NT2/D1 (cell line): Measurements from ENCODE around the gene CALCR.

Source experiments
- DNase-seq: peaks from one replicate; pipeline ENCODE4 v3.0.0-alpha.2; 2011; ENCODE audit warnings: low read depth, low spot score
- H3K27me3 ChIP-seq: 2 replicates; pipeline ENCODE4 v1.6.0; 2011; ENCODE audit warnings: mild to moderate bottlenecking; ENCODE audit not compliant: insufficient read length, insufficient read depth
- H3K36me3 ChIP-seq: 2 replicates; pipeline ENCODE4 v1.6.1; 2011; ENCODE audit warnings: mild to moderate bottlenecking, low read length, mixed read lengths; ENCODE audit not compliant: insufficient read depth, insufficient read length
- H3K4me1 ChIP-seq: 2 replicates; pipeline ENCODE4 v1.5.1; 2011; ENCODE audit not compliant: insufficient read depth, insufficient read length
- H3K4me3 ChIP-seq: 2 replicates; pipeline ENCODE4 v1.5.1; 2011; ENCODE audit warnings: low read depth; ENCODE audit not compliant: insufficient read length
- H3K9ac ChIP-seq: 2 replicates; pipeline ENCODE4 v1.6.0; 2011; ENCODE audit warnings: low read depth; ENCODE audit not compliant: insufficient read length
- H3K9me3 ChIP-seq: 2 replicates; pipeline ENCODE4 v1.5.1; 2011; ENCODE audit warnings: mild to moderate bottlenecking, low read length; ENCODE audit not compliant: insufficient read depth
- SUZ12 ChIP-seq: IDR thresholded peaks from 2 replicates; pipeline ENCODE4 v1.6.1; 2011; ENCODE audit not compliant: insufficient read length, insufficient read depth; ENCODE audit errors: extremely low read depth
- YY1 ChIP-seq: IDR thresholded peaks from 2 replicates; pipeline ENCODE4 v1.6.1; 2011; ENCODE audit not compliant: insufficient read length, insufficient read depth
- ZNF274 ChIP-seq: IDR thresholded peaks from 2 replicates; pipeline ENCODE4 v1.6.1; 2011; ENCODE audit warnings: mild to moderate bottlenecking, low read depth, low read length

The CALCR gene

DNA sequence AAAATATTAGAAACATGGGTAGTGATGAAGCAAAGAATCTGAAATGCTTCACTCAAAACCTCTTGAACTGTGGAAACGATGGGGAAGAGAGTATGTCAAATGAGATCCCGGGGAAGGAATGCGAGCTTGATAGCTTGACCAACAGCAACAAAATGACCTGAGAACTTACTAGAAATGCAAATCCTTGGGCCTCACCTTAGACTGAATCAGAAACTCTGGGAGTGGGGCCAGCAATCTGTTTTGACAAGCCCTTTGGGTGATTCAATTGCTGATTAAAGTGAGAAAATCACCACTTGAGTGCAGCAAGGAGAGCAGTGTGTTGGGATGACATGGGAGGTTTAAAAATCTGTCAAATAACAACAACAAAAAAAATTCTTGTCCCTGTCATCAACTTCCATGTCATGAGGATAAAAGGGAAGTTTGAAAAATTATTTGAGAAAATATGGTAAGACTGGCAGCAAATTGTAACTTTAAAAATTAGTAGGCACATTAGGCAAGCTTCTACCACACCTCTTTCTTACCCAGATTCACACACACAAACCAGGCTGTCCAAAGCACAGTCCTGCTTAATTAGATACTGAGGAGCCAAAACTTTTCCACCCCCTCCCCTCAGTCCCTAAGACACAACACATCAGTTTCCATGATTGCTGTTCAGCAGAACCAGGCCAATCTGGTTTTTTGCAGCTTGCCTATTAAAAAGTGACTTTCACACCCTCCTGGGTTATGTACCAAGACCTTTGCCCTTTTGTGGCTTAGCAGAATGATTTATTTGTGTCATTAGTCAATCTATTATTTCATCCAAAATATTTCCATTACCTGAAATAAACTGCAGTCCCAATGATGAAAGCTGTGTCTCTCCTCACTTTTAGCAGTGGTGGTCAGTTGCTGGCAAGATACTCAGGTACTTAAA, 15.6 kb downstream of the CALCR start:
- no peaks in the 10 kb centered on the region for H3K36me3 ChIP-seq
- no peaks in the 10 kb centered on the region for H3K4me1 ChIP-seq
- DNase-seq = no peak
- H3K27me3 ChIP-seq = no peaks in the 10 kb centered on the region
- TF ChIP-seq YY1 = no peak
- H3K9ac ChIP-seq = no peak overlapping the region
- no peak overlapping the region for H3K4me3 ChIP-seq
- no peaks in the 10 kb centered on the region for H3K9me3 ChIP-seq

DNA sequence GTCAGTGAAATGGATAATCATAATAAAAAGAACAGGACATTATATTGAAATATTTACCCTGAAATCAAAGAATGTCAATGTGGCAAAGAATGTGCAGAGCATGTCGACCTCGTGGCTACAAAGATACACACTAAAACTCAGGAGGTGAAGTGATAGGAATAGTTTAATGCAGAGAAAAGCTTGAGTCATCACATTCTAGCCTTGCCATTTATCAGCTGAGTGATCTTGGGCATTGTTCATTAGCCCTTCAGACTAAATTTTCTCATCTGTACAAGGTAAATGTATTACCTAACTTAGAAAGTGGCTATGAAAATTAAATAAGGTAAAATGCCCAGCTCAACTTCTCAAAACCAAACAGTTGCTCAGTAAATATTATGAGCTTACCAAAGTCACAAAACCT, 22.6 kb downstream of the CALCR start:
- Histone ChIP-seq H3K4me1 (no peaks in the 10 kb centered on the region), H3K9ac (no peak overlapping the region), H3K27me3 (no peaks in the 10 kb centered on the region), H3K9me3 (no peaks in the 10 kb centered on the region), H3K4me3 (no peak overlapping the region), H3K36me3 (no peaks in the 10 kb centered on the region)
- DNase-seq = no peak
- TF ChIP-seq SUZ12 = no peak
- no peak for TF ChIP-seq YY1
- TF ChIP-seq ZNF274 = no peak

DNA sequence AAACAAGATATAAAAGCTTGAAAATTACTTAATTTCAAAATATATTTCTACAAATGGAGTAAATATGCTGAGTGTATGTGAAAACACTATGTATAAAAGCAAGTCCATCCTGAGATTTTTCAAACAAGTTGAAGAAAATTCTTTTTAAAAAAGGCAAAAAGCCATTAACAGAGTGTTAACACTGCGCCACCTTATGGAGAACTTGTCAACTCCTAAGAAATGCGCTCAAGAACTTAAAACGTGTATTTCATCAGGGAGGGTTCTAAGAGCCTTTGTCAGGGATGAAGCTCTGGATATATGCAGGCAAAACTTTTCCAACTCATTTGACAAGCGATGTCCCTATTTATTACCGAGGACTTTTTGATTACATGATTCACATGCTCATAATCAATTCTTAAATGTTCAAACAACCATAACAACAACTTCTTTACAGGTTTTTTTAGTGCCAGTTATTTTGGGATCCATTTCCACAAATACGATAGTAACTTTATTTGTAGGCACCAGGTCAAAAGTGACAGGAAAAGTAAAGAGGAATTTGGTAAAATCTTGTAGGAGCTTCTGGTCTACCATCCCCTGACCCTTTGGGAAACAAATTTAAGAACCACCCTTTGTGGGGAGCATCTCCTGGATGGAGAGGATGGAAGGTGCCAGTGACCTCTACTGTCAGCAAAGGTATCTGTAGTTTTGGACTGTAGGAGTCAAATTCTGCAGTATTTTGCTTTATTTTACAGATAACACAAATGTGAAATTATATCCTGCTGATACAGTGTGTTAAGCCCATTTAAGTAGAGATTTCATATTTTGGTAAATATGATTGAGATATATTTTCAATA, 23.2 kb downstream of the CALCR start:
- Histone ChIP-seq H3K4me1 (no peaks in the 10 kb centered on the region), H3K4me3 (no peak overlapping the region), H3K9ac (no peak overlapping the region), H3K36me3 (no peaks in the 10 kb centered on the region), H3K9me3 (no peaks in the 10 kb centered on the region), H3K27me3 (no peaks in the 10 kb centered on the region)
- no peak for TF ChIP-seq YY1
- TF ChIP-seq ZNF274 = no peak
- DNase-seq = peak; percentile 39

DNA sequence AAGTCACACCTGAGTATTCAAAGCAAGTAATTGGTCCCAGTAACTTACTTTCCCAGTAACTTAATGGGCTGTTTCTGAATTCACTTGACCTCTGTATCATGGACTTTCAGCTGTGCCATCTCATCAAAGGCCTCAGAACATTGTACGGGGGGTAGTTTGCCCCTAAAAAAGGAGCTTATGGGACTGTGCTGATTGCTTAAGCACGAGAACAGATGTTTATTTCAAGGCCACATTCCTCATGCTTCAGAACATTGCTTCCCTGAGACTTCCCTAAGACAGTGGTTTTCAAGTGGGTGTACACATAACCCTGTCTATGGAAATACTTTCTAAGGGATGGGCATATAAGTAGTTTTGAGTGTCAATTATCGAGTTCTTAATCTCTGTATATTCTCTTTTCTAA, 26.8 kb downstream of the CALCR start:
- no peaks in the 10 kb centered on the region for H3K27me3 ChIP-seq
- no peaks in the 10 kb centered on the region for H3K9me3 ChIP-seq
- H3K4me3 ChIP-seq = no peak overlapping the region
- H3K4me1 ChIP-seq = no peaks in the 10 kb centered on the region
- no peak for TF ChIP-seq SUZ12
- TF ChIP-seq YY1 = no peak
- TF ChIP-seq ZNF274 = no peak
- H3K9ac ChIP-seq = no peak overlapping the region
- H3K36me3 ChIP-seq = no peaks in the 10 kb centered on the region
- DNase-seq = no peak

DNA sequence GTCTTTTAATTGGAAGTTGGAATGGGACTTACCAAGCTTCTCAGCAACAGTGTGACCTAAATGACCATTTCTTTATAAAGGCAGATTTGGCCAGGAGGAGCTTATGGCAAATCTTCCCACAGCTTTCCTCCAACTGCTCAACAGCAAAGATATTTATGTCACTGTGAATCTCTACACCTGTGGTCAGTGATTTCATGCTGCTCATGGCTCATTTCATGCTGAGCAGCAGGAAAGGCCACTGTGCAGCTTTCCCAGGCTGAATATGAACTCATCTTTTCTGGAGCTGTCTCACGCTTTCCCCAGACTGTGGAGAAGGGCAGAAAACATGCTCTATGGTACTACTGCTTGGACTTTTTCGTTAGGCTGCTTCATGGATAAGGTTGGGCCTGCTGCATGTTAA, 29.8 kb downstream of the CALCR start:
- Histone ChIP-seq H3K36me3 (no peaks in the 10 kb centered on the region), H3K9me3 (no peaks in the 10 kb centered on the region), H3K9ac (no peak overlapping the region), H3K27me3 (no peaks in the 10 kb centered on the region), H3K4me1 (no peaks in the 10 kb centered on the region), H3K4me3 (no peak overlapping the region)
- no peak for TF ChIP-seq YY1
- TF ChIP-seq SUZ12 = no peak
- no peak for TF ChIP-seq ZNF274
- DNase-seq = no peak

DNA sequence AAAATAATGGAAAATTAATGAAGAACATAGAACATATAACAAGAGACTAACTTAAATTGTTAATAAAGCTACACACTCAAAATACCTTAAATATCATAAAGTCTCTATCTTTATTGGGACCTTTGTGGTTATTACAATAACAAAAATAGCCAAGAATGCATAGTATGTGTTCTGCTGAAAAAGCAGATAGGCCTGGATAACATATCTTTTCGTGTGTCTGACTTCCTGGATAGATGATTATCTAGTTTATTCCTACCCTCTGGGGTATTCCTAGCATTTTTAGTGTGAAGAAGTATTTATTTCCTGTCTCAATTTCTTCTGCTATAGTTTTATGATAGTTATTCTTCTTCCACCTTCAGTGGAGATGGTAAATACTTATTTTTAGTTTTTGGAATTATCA, 36.5 kb downstream of the CALCR start:
- Histone ChIP-seq H3K9me3 (no peaks in the 10 kb centered on the region), H3K4me3 (no peak overlapping the region), H3K9ac (no peak overlapping the region), H3K36me3 (no peaks in the 10 kb centered on the region), H3K4me1 (no peaks in the 10 kb centered on the region), H3K27me3 (no peaks in the 10 kb centered on the region)
- no peak for TF ChIP-seq SUZ12
- no peak for TF ChIP-seq ZNF274
- TF ChIP-seq YY1 = no peak
- DNase-seq = no peak

DNA sequence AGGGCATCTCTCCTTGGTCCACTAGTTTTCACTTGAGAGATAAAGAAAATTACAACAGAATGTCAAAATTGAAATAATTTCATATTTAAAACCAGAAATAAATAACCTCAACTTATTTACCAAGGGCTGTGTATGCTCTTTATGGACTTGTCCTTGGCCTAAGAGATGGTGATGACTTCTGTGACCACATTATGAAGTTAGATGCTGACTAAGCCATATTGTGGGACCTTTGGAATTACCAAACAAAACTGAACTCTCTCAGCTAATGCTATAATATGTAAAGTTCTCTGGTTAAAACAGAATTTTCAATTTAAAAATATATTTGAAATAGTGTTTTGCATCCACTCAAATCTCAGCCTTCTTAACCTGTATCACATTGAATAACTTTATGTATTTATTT, 38.9 kb downstream of the CALCR start:
- Histone ChIP-seq H3K27me3 (no peaks in the 10 kb centered on the region), H3K4me1 (no peaks in the 10 kb centered on the region), H3K4me3 (no peak overlapping the region), H3K9ac (no peak overlapping the region), H3K9me3 (no peaks in the 10 kb centered on the region), H3K36me3 (no peaks in the 10 kb centered on the region)
- DNase-seq = no peak
- TF ChIP-seq ZNF274 (no peak), YY1 (no peak), SUZ12 (no peak)
